Measurements from ENCODE around the gene MRTFA. TPM values are rescaled to one million over a fixed set of nuclear protein-coding genes. Genes with fewer than 3 reads are reported as not detected.

Gene MRTFA
- total and polyA plus RNA-seq, 4 donors: 7.5 to 22.0 (median 9.6) TPM

GRCh38 chr22:40410272-40410671 lies 226.2 kb downstream of the MRTFA start:
- Histone ChIP-seq H3K9ac (ENCODE audit: low read depth in 1 of 2, low read length in 2 of 2) (no peak overlapping the region), H3K27me3 (ENCODE audit: control insufficient read depth in 4 of 4, insufficient read depth in 4 of 4, low read length in 3 of 4) (no peaks in the 10 kb centered on the region), H3K27ac (ENCODE audit: low read depth in 1 of 2, low read length in 2 of 2) (no peak overlapping the region), H3K36me3 (ENCODE audit: control insufficient read depth in 4 of 4, insufficient read depth in 3 of 4, low read depth in 1 of 4, low read length in 3 of 4) (peaks cover 14 to 49% (median 18%) of the 10 kb centered on the region in 4 donors), H3K4me1 (ENCODE audit: control insufficient read depth in 4 of 4, insufficient read depth in 4 of 4, low read length in 3 of 4) (peaks cover 0 to 23% (median 17%) of the 10 kb centered on the region in 4 donors), H3K9me3 (ENCODE audit: control insufficient read depth in 4 of 4, low read length in 3 of 4) (no peaks in the 10 kb centered on the region), H3K4me3 (ENCODE audit: low read depth in 1 of 3, low read length in 3 of 3) (no peak overlapping the region)
- no peak for DNase-seq (ENCODE audit: low spot score)
- WGBS: 52% methylated on average over 8 of the region's 8 CpGs
- TF ChIP-seq FOXA2 (IDR thresholded peaks at IDR 0.05) (no peak), EGR1 (IDR thresholded peaks at IDR 0.05; ENCODE audit: low read depth in 2 of 2) (peak in 1 of 2 donors; percentile 72), RXRA (IDR thresholded peaks at IDR 0.05) (no peak), ZBTB33 (IDR thresholded peaks at IDR 0.05) (no peak), YY1 (IDR thresholded peaks at IDR 0.05) (no peak), SP1 (IDR thresholded peaks at IDR 0.05) (no peak), HNF4A (conservative IDR thresholded peaks at IDR 0.05) (no peak)
- TF ChIP-seq, protein P1, sequence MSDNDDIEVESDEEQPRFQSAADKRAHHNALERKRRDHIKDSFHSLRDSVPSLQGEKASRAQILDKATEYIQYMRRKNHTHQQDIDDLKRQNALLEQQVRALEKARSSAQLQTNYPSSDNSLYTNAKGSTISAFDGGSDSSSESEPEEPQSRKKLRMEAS (IDR thresholded peaks at IDR 0.05): no peak

DNA sequence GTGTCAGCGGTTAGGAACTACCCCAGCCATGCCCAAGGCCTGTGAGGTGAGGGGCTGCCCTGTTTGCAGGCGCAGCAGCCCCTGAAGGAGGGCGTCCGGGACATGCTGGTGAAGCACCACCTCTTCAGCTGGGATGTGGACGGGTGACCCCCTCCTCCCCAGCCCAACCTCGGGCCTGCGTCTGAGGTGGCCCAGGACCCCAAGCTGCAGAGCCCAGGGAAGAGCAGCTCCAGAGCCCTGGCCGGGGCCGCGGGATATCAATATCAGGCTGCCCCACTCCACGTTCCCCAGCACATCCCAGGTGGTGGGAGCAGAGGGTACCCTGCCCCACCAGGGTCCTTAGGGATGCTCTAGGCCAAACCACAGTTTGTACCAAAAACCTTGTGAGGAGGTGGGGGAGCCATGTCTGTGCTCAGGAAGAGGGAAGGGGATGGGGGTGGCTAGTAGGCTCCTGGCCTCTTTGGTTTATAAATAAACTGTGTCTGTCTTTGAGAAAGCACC lies 226.9 kb downstream of the MRTFA start:
- no peaks in the 10 kb centered on the region for H3K27me3 ChIP-seq (ENCODE audit: control insufficient read depth in 4 of 4, insufficient read depth in 4 of 4, low read length in 3 of 4)
- TF ChIP-seq TAF1 (conservative IDR thresholded peaks at IDR 0.05) (no peak), YY1 (IDR thresholded peaks at IDR 0.05) (no peak), NR2F2 (IDR thresholded peaks at IDR 0.05) (no peak), FOXA2 (IDR thresholded peaks at IDR 0.05) (no peak), HNF4A (conservative IDR thresholded peaks at IDR 0.05) (no peak), FOXA1 (IDR thresholded peaks at IDR 0.05) (no peak), RAD21 (IDR thresholded peaks at IDR 0.05) (no peak), SP1 (IDR thresholded peaks at IDR 0.05) (no peak)
- TF ChIP-seq, protein P2, sequence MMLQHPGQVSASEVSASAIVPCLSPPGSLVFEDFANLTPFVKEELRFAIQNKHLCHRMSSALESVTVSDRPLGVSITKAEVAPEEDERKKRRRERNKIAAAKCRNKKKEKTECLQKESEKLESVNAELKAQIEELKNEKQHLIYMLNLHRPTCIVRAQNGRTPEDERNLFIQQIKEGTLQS (IDR thresholded peaks at IDR 0.05): no peak
- H3K27ac ChIP-seq (ENCODE audit: low read depth in 1 of 2, low read length in 2 of 2): no peak overlapping the region
- H3K9me3 ChIP-seq (ENCODE audit: control insufficient read depth in 4 of 4, low read length in 3 of 4): no peaks in the 10 kb centered on the region
- 98% methylated on average over 11 of the region's 11 CpGs for WGBS
- no peak overlapping the region for H3K9ac ChIP-seq (ENCODE audit: low read depth in 1 of 2, low read length in 2 of 2)
- peaks cover 0 to 20% (median 17%) of the 10 kb centered on the region in 4 donors for H3K4me1 ChIP-seq (ENCODE audit: control insufficient read depth in 4 of 4, insufficient read depth in 4 of 4, low read length in 3 of 4)
- no peak for DNase-seq (ENCODE audit: low spot score)
- H3K36me3 ChIP-seq (ENCODE audit: control insufficient read depth in 4 of 4, insufficient read depth in 3 of 4, low read depth in 1 of 4, low read length in 3 of 4): peaks cover 16 to 55% (median 19%) of the 10 kb centered on the region in 4 donors
- H3K4me3 ChIP-seq (ENCODE audit: low read depth in 1 of 3, low read length in 3 of 3): no peak overlapping the region

- Histone ChIP-seq H3K4me1 (ENCODE audit: control insufficient read depth in 4 of 4, insufficient read depth in 4 of 4, low read length in 3 of 4) (peaks cover 0 to 20% (median 17%) of the 10 kb centered on the region in 4 donors), H3K4me3 (ENCODE audit: low read depth in 1 of 3, low read length in 3 of 3) (no peak overlapping the region), H3K36me3 (ENCODE audit: control insufficient read depth in 4 of 4, insufficient read depth in 3 of 4, low read depth in 1 of 4, low read length in 3 of 4) (peaks cover 19 to 62% (median 20%) of the 10 kb centered on the region in 4 donors), H3K9me3 (ENCODE audit: control insufficient read depth in 4 of 4, low read length in 3 of 4) (no peaks in the 10 kb centered on the region), H3K27ac (ENCODE audit: low read depth in 1 of 2, low read length in 2 of 2) (no peak overlapping the region), H3K9ac (ENCODE audit: low read depth in 1 of 2, low read length in 2 of 2) (no peak overlapping the region), H3K27me3 (ENCODE audit: control insufficient read depth in 4 of 4, insufficient read depth in 4 of 4, low read length in 3 of 4) (no peaks in the 10 kb centered on the region)
- 95% methylated on average over 21 of the region's 21 CpGs for WGBS
- TF ChIP-seq NR2F2 (IDR thresholded peaks at IDR 0.05) (no peak), RAD21 (IDR thresholded peaks at IDR 0.05) (no peak), HNF4G (IDR thresholded peaks at IDR 0.05) (no peak), EGR1 (IDR thresholded peaks at IDR 0.05; ENCODE audit: low read depth in 2 of 2) (no peak), TAF1 (conservative IDR thresholded peaks at IDR 0.05) (no peak), GABPA (IDR thresholded peaks at IDR 0.05 in 1 of 2, conservative IDR thresholded peaks at IDR 0.05 in 1 of 2) (no peak), HNF4A (conservative IDR thresholded peaks at IDR 0.05) (no peak), RXRA (IDR thresholded peaks at IDR 0.05) (no peak), FOXA2 (IDR thresholded peaks at IDR 0.05) (no peak), ZBTB33 (IDR thresholded peaks at IDR 0.05) (no peak), REST (IDR thresholded peaks at IDR 0.05) (no peak), SP1 (IDR thresholded peaks at IDR 0.05) (no peak), YY1 (IDR thresholded peaks at IDR 0.05) (no peak)
- TF ChIP-seq, protein P1 (IDR thresholded peaks at IDR 0.05): no peak
- no peak for DNase-seq (ENCODE audit: low spot score)
Measured at GRCh38 chr22:40408718-40409612, 227.6 kb downstream of the MRTFA start.
